ENCODE measurements around the gene SNX30.

SNX30 gene

DNA sequence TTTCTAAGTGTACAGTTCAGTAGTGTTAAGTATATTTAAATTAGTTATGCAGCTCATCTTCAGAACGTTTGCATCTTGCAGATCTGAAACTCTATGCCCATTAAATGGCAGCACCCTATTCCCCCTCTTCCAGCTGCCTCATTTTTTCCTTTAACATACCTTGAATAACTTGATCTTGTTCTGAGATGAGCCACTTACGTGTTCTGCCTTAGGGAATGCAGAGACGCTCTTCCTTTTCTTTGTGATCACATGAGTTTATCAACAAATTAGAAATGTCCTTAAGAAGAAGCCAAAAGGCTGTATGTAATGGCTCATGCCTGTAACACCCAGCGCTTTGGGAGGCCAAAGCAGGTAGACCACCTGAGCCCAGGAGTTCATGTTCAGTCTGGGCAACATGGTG is 82.5 kb downstream of the SNX30 start:
- DNase-seq (ENCODE audit: low read depth): no peak
- TF ChIP-seq, protein P1, sequence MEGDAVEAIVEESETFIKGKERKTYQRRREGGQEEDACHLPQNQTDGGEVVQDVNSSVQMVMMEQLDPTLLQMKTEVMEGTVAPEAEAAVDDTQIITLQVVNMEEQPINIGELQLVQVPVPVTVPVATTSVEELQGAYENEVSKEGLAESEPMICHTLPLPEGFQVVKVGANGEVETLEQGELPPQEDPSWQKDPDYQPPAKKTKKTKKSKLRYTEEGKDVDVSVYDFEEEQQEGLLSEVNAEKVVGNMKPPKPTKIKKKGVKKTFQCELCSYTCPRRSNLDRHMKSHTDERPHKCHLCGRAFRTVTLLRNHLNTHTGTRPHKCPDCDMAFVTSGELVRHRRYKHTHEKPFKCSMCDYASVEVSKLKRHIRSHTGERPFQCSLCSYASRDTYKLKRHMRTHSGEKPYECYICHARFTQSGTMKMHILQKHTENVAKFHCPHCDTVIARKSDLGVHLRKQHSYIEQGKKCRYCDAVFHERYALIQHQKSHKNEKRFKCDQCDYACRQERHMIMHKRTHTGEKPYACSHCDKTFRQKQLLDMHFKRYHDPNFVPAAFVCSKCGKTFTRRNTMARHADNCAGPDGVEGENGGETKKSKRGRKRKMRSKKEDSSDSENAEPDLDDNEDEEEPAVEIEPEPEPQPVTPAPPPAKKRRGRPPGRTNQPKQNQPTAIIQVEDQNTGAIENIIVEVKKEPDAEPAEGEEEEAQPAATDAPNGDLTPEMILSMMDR (IDR thresholded peaks at IDR 0.05; ENCODE audit: low read depth, low read length, missing control alignments): no peak
- H3K4me3 ChIP-seq (ENCODE audit: low read depth, low read length): no peak overlapping the region

DNA sequence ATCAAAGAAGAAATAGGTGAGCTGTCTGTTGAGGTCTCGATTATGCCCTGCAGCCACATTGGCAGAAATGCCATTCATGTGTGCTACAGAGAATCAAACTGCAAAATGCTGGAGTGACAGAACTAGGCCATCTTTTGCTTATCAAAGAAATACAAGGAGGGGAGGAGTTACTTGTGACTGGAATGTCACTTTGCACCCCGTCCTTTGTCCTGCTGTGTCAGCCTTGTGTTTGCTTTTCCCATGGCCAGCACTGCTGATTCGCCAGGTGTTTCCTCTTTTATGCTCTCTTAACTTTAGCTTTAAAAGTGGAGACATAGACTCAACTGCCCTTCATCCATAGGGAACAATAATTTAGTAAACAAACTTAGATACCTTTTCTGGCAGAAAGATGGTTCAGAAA is 85.8 kb downstream of the SNX30 start:
- TF ChIP-seq, protein P1 (IDR thresholded peaks at IDR 0.05; ENCODE audit: low read depth, low read length, missing control alignments): no peak
- no peak for DNase-seq (ENCODE audit: low read depth)
- H3K4me3 ChIP-seq (ENCODE audit: low read depth, low read length): no peak overlapping the region

DNA sequence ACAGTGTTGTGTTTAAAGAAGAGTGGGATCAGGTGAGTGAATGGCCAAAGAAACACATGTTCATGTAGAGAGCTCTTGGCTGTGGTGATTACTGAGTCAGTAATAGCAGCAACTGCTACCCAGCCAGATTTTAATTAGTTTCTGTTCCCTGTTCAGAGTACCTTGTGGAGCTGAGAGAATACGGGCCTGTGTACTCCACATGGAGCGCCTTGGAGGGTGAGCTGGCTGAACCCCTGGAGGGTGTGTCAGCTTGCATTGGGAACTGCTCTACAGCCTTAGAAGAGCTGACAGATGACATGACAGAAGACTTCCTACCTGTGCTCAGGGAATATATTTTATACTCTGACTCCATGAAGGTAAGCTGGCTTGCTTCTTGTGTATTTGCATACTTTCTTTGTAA is 87.8 kb downstream of the SNX30 start:
- DNase-seq (ENCODE audit: low read depth): no peak
- TF ChIP-seq, protein P1 (IDR thresholded peaks at IDR 0.05; ENCODE audit: low read depth, low read length, missing control alignments): no peak
- no peak overlapping the region for H3K4me3 ChIP-seq (ENCODE audit: low read depth, low read length)

DNA sequence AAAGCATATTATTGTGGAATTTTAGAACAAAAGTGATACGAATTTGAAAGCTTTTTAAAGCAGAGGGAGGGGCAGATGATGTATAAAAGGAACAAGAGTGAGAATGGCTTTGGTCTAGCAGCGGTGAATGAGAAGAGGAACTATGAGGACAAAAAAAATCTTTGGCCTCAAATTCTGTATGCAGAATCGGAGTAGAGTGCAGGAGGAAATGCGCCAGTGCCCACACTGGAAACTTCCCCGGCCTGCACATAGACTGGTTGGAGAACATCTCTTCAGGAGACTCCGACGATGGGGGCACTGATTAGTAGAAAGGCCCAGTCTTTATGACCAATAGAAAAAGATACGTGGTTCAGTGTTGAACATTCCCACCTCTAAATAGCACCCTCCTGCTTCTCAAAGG is 88.8 kb downstream of the SNX30 start:
- no peak for DNase-seq (ENCODE audit: low read depth)
- TF ChIP-seq, protein P1 (IDR thresholded peaks at IDR 0.05; ENCODE audit: low read depth, low read length, missing control alignments): no peak
- H3K4me3 ChIP-seq (ENCODE audit: low read depth, low read length): no peak overlapping the region

DNA sequence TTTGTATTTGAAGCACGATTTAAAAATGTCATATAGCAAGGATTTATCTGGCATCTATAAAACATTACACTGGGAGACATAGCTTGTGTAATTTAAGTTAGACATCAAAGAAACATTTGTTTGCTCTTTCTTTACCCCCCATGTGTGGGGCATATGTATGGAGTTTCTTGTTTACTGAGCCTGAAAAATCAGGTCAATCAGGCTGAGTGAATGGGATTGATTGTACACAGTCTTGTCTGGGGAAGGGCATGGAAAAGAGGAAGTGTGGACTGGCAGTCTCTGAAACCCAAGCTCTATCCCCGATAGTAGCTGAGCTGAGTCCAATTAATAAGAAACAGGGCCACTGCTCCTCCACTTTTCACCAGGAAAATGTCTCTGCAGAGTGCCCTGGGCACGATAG is 90.7 kb downstream of the SNX30 start:
- TF ChIP-seq, protein P1 (IDR thresholded peaks at IDR 0.05; ENCODE audit: low read depth, low read length, missing control alignments): no peak
- H3K4me3 ChIP-seq (ENCODE audit: low read depth, low read length): no peak overlapping the region
- no peak for DNase-seq (ENCODE audit: low read depth)

DNA sequence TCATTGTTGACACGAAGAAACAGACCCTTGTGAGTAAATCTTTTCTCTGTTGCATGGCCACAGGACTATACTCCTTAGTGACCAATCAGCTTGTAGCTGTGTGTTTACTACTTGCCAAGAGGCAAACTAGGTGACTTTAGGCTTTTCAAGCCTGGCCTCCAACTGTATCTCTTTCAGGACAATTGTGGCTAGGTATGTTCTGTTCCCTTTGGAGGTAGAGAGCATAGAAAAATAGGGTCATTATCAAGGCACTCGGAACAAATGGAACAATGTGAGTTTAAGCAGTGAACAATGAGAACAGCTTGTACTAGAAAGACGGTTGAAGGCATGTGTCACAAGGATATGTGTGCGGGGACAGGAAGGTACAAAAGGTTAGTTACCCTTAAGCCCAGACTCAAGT is 92.0 kb downstream of the SNX30 start:
- no peak overlapping the region for H3K4me3 ChIP-seq (ENCODE audit: low read depth, low read length)
- TF ChIP-seq, protein P1 (IDR thresholded peaks at IDR 0.05; ENCODE audit: low read depth, low read length, missing control alignments): no peak
- DNase-seq (ENCODE audit: low read depth): no peak

DNA sequence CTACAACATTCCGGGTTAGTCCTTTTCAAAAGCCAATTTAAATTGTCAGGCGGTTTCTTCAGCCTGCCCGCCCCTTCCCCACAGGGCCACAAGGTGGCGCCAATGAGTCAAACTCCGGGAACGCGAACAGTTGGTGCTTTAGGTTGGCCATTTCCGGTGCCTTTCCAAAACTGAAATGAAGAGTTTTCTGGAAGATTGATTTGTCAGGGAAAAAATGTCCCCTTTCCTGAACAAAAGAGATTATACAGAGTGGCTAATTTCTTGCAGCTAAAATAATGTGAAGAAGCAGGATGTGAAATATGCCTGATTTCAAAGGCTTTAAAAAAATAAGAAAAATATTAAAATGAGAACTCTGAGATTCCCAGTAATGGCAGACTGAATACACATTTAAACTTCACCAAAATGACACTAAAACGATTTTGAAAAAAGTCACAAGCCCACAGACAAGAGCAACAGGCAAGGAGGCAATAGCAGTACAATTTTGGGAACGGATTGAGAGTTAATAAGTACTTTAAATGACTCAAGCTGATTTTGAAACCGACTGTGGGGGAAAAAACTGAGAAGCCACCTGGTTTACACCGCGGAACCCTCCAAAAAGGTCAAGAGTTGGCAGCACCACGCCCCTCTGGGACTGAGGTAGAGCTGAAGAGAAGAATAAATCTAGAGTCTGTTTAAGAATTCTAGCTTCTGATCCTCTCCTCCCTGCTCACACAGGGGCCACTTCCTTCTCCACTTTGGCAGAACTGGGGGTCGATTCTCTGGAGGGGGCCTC is 94.4 kb downstream of the SNX30 start:
- H3K4me3 ChIP-seq (ENCODE audit: low read depth, low read length): no peak overlapping the region
- DNase-seq (ENCODE audit: low read depth): peak; percentile 40
- TF ChIP-seq, protein P1 (IDR thresholded peaks at IDR 0.05; ENCODE audit: low read depth, low read length, missing control alignments): peak; percentile 94
